NCI-H1436 (cell line): ENCODE results near the gene PRSS33.

Experiments used
- DNase-seq: peaks from one replicate; lab custom pipeline; 2025; lab: John Stamatoyannopoulos, UW

The PRSS33 gene

GRCh38 chr16:2739625-2740430 lies 47.5 kb downstream of the PRSS33 start:
- DNase-seq = no peak

GRCh38 chr16:2738615-2739014 lies 48.7 kb downstream of the PRSS33 start:
- no peak for DNase-seq

GRCh38 chr16:2737895-2738418 lies 49.4 kb downstream of the PRSS33 start:
- DNase-seq = no peak

- DNase-seq = no peak
These were observed 50.1 kb downstream of the PRSS33 start for GRCh38 chr16:2737238-2737605.

- DNase-seq = no peak
These were observed 50.7 kb downstream of the PRSS33 start for GRCh38 chr16:2736476-2737237.

- DNase-seq = no peak
These were observed 52.4 kb downstream of the PRSS33 start for GRCh38 chr16:2734844-2735515.
